Measurements from ENCODE around the gene PLP1. TPM values are rescaled to one million over a fixed set of nuclear protein-coding genes. Genes with fewer than 3 reads are reported as not detected.

The PLP1 gene
- total RNA-seq, 1 experiment from 2014 or later, result 88.3 TPM

- H2AK5ac ChIP-seq (ENCODE audit: insufficient read length, low read length), result no peak overlapping the region
- no peak for TF ChIP-seq CTCF (conservative IDR thresholded peaks at IDR 0.05)
Measured at GRCh38 chrX:103737696-103738095, 38.9 kb upstream of the PLP1 start.

More at GRCh38 chrX:103737696-103738095, 38.9 kb upstream of the PLP1 start:
- Histone ChIP-seq H3K4me1 (ENCODE audit: insufficient read depth, low read length) (peaks cover 4% of the 10 kb centered on the region; the same call in 1 of the 2 replicates), H3K79me1 (ENCODE audit: insufficient read depth, low read depth, low read length, poor library complexity, severe bottlenecking) (no peaks in the 10 kb centered on the region), H3K4me2 (ENCODE audit: insufficient read depth, insufficient read length, low read length) (no peak overlapping the region), H3K23ac (ENCODE audit: insufficient read length, low read depth, low read length) (no peak overlapping the region), H3K14ac (ENCODE audit: insufficient read depth, low read length) (no peak overlapping the region), H4K91ac (ENCODE audit: insufficient read length, low read depth, low read length) (no peak overlapping the region), H3K18ac (ENCODE audit: insufficient read length, low read depth, low read length) (no peak overlapping the region), H3K27ac (ENCODE audit: insufficient read length, low read depth, low read length) (no peak overlapping the region), H3K79me2 (ENCODE audit: insufficient read depth, low read length) (peaks cover under 1% of the 10 kb centered on the region; the same call in 1 of the 2 replicates), H3K56ac (ENCODE audit: insufficient read length, low read depth, low read length) (no peak overlapping the region), H2BK20ac (ENCODE audit: low read depth, low read length, poor library complexity, severe bottlenecking) (no peak overlapping the region), H3K27me3 (ENCODE audit: insufficient read depth, low read length) (no peaks in the 10 kb centered on the region), H2AFZ (ENCODE audit: low read length) (no peak overlapping the region), H2BK15ac (ENCODE audit: low read depth, low read length) (no peak overlapping the region), H2BK12ac (ENCODE audit: insufficient read length, low read depth, low read length) (no peak overlapping the region), H4K20me1 (ENCODE audit: control insufficient read depth, insufficient read depth, insufficient read length) (no peaks in the 10 kb centered on the region), H3K23me2 (ENCODE audit: insufficient read length, low read depth, low read length, poor library complexity, severe bottlenecking) (no peaks in the 10 kb centered on the region), H4K8ac (replicated peaks; ENCODE audit: insufficient read length, low read depth, low read length) (no peak overlapping the region), H3K4ac (ENCODE audit: low read depth, low read length) (no peak overlapping the region), H3K9me3 (ENCODE audit: control insufficient read depth, low read depth, low read length) (no peaks in the 10 kb centered on the region), H3K9ac (ENCODE audit: extremely low read depth, insufficient read length, low read length) (no peak overlapping the region), H3T11ph (ENCODE audit: low read length) (no peak overlapping the region), H2BK5ac (ENCODE audit: insufficient read length, low read length) (no peak overlapping the region), H2BK120ac (ENCODE audit: low read depth, low read length, poor library complexity, severe bottlenecking) (no peak overlapping the region), H4K5ac (ENCODE audit: insufficient read length, low read depth, low read length) (no peak overlapping the region)
- Mint-ChIP-seq H3K4me1 (peaks cover 34 to 39% of the 10 kb centered on the region in 2 experiments), H3K9me3 (peaks cover 0 to 45% of the 10 kb centered on the region in 2 experiments; a peak in 2 of 5 replicates), H3K27me3 (ENCODE audit: low read depth) (no peaks in the 10 kb centered on the region; the same call in 1 of the 2 replicates), H3K27ac (no peak overlapping the region), H3K4me3 (no peak overlapping the region), H3K36me3 (ENCODE audit: insufficient read depth in 1 of 3, low read depth in 3 of 3) (no peaks in the 10 kb centered on the region; a peak in 1 of 7 replicates)
- no peak for DNase-seq

All from H9 (cell line).